ENCODE data around the gene TTLL4.

DNA sequence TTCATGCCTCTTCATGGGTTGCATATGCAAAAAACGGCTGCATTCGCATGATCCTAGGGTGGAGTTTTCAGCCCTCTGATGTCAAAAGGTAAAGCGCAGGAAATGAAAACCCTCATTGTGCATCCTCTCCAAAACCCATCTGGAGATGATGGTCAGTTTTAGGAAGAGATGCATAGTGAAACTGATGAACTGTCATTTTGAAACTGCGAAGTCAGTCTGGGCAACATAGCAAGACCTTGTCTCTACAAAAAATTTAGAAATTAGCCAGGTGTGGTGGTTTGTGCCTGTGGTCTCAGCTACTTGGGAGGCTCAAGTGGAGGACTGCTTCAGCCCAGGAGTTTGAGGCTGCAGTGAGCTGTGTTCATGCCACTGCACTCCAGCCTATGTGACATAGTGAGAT lies 2.5 kb upstream of the TTLL4 start:
- TF ChIP-seq MXI1 (IDR thresholded peaks at IDR 0.05; ENCODE audit: low read depth, low read length) = no peak
- TF ChIP-seq CTCF (IDR thresholded peaks at IDR 0.05) = no peak
- TF ChIP-seq NRF1 (IDR thresholded peaks at IDR 0.05; ENCODE audit: low read depth, low read length) = no peak
- no peak for TF ChIP-seq RXRA (IDR thresholded peaks at IDR 0.05; ENCODE audit: borderline replicate concordance, low read depth)

Data from SK-N-SH (cell line).